GM18907 (cell line): ENCODE results near the gene CNGB1.
"Not testable (repeated sequence)": the region's sequence is repeated elsewhere in the genome, so short reads cannot be mapped to it uniquely, and the experiment has no call there.

Experiments
- ATAC-seq: cut with Tn5 transposase; IDR thresholded peaks from one replicate; pipeline ENCODE4 v1.9.1; 2021; ENCODE audit warnings: mild to moderate bottlenecking, moderate library complexity; ENCODE audit not compliant: unreplicated experiment

CNGB1 gene

DNA sequence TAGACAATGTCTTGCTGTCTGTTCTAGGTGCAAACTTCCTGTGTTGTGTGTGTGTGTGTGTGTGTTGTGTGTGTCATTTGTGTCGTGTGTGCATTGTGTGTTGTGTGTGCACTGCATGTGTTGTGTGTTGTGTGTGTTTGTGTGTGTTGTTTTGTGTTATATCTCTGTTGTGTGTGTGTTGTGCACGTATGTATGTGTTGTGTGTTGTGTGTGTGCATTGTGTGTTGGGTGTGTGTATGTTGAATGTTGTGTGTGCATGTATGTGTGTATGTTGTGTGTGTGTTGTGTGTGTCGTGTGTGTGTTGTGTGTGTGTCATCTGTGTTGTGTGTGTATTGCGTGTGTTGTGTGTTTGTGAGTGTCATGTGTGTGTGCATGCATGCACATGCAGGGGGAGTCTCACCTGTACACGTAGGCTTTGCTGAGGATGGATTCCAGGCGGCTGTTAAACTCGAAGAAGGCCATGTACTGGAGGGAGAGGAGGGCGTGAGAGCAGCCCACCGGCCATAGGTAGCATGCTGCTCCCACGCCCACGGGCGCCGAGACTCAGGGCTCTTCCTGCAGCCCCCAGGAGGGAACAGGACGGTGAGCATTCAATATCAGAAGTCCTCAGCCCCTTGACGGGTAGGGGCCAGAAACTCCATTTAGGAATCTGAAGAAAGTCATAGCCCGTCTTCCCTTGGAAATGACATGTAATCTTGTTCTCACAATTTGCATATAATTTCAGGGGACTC, 58.2 kb downstream of the CNGB1 start:
- ATAC-seq: no peak

- ATAC-seq: no peak
These were observed 59.2 kb downstream of the CNGB1 start for GRCh38 chr16:57911743-57912142.

DNA sequence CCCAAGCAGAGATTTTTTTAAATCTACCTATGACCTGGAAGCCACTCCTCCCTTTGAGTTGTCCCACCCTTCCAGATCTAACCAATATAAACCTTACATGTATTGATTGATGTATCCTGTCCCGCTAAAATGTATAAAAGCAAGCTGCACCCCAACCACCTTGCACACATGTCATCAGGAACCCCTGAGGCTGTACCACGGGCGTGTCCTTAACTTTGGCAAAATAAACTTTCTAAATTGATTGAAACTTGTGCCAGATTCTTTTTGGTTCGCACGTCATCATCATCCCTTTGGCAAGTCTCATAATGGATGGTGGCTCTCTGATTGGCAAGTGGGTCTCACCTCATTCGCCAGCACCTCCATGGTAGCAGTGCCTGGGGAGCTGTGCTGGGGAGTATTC, 60.2 kb downstream of the CNGB1 start:
- no peak for ATAC-seq

- ATAC-seq: no peak
These were observed 62.4 kb downstream of the CNGB1 start for GRCh38 chr16:57908409-57908987.

DNA sequence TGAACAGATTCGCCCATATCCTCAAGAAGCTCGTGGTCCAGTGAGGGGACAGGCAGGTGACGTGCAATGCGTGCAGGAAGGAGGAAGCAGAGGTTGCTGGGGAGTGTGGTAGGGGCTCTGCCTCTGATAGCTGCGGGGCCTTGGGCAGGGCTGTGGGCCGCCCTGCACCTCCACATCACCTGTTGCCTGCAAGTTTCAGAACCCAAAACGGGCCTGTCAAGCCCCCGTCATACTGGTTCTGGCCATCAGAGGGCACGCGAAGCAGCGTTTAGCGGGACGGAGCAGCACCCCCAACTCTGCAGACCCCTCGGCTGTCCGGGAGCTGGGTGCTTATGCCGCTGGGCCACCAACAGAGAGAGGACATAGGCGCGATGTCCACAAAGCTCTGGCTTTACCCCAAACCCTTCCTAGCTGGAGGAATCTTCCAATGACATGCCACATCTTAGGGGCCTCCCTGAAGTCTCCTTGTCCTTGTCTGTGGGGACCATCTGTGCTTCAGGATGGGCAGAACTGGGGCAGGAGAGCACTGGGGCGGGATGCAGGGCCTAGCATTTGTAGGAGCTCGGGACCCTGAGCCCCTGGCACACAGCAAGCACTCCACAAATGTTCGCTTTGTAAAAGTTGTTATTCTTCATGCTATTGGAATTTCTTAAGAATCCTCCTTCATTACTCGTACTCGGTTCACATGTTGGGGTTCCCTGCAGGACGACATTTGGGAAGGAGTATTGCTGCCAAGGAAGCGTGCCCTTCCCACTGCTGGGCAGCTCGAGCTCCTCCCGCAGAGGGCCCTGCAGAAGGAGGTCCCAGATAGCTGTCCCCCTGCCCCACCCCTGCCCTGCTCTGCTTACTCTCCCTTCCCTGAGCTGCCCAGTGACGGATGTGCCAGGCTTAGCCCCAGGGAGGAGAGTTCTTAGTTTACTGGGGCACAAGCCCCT, 64.3 kb downstream of the CNGB1 start:
- ATAC-seq: no peak

GRCh38 chr16:57904101-57904500, 66.8 kb downstream of the CNGB1 start:
- no peak for ATAC-seq

GRCh38 chr16:57903656-57904055, 67.3 kb downstream of the CNGB1 start:
- ATAC-seq: no peak

DNA sequence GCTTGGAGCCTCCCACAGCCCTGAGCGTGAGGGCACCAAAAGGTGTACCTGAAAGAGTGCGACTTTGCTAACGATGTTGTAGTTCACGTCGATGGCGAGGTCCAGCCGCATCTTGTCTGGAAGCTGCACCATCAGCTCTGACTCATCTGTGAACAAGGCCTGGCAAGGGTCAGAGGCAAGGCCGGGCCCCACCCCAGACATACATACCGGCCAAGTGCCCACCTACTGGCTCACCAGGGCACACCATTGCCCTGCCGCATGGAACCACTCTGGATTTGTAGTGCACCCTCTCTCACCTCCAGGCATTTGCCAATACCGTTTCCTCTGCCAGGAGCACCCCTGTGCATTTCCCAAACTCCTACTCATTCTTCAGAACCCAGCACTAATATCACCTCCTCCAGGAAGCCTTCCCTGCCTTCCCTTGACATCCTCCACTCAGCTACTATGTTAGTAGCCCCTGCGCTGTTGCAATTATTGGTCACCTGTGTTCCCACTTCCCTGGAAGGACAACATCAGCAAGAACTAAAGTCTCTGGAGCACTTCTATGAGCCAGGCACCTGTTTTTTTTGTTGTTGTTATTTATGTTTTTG, 69.4 kb downstream of the CNGB1 start:
- ATAC-seq: no peak

DNA sequence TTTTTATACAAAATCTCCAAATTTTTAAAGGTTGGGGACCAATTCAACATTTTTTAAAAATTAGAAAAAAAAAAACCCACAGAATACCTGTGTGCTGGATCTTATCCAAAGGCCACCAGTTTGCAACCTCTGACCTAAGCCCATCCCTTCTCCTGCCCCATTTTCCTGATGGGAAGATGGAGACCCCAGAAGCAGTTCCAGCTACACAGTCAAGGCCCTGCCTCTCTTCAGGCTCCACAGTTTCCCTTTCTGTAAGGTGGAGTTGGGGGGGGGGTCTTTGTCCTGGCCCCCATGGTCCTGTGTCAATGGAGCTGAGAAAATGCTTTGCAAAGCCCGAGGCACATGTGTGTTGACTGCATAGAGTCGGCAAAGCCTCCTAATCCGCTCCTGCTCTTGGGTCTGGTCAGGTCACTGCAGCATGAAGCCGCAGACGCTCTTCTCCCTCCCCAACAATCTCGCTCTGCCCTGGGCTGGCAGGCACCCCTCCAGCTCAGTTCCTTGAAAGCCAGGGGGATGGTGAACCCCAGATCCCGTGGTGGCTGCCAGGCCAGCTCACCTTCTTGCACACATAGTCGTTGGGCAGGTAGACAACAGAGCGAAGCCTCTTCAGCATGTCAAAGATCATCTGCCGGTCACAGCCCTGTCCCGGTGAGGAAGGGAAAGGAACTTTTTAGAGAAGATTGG, 70.0 kb downstream of the CNGB1 start:
- no peak for ATAC-seq

- peak; percentile 59 for ATAC-seq
These were observed 70.9 kb downstream of the CNGB1 start for GRCh38 chr16:57899771-57900661.

DNA sequence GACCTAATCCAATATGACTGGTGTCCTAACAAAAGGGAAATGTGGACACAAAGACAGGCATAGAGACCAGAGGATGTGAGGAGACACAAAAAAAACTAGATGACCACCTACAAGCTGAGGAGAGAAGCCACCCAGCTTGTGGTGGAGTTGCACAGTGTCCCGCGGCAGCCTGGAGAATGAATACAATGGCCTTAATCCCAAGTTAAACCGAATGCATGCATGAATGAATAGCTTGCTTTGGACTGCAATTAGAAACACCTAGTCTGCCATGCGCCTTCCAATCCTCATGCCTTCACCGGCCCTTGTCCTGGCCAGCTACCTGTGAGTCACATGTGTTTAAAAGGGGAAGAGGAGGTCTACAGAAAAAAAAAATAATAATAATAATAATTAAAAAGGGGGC, 72.0 kb downstream of the CNGB1 start:
- ATAC-seq: no peak

- ATAC-seq: no peak
These were observed 72.9 kb downstream of the CNGB1 start for GRCh38 chr16:57897996-57898395.

DNA sequence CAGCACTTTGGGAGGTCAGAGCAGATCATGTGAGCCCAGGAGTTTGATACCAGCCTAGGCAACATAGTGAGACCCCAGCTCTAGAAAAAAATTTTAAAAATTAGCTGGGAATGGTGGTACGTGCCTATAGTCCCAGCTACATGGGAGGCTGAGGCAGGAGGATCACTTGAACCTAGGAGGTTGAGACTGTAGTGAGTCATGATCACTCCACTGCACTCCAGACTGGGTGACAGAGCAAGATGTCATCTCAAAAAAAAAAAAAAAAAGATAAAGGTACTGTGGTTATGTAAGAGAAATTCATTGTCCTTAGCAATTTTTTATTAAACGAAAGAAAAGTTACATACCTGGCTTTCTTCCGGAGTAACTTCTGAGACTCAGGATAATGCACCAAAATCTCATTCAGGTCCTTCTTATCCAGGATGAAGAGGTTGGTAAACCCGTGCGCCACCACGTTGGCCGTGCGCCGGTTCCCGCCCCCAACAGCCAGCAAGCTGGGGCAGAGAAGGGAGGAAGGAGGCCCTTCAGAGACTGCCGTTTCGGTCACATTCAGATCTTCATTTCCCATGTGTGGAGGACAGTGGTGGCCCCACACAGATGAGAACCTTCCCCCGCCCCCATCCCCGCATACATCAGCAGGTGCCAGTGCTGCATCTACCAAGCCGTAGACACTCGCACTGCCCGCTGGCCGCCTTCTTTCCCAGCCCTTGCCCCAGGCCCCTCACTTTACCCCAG, 73.7 kb downstream of the CNGB1 start:
- no peak for ATAC-seq

- ATAC-seq: not testable (repeated sequence)
These were observed 75.8 kb downstream of the CNGB1 start for GRCh38 chr16:57895081-57895547.

DNA sequence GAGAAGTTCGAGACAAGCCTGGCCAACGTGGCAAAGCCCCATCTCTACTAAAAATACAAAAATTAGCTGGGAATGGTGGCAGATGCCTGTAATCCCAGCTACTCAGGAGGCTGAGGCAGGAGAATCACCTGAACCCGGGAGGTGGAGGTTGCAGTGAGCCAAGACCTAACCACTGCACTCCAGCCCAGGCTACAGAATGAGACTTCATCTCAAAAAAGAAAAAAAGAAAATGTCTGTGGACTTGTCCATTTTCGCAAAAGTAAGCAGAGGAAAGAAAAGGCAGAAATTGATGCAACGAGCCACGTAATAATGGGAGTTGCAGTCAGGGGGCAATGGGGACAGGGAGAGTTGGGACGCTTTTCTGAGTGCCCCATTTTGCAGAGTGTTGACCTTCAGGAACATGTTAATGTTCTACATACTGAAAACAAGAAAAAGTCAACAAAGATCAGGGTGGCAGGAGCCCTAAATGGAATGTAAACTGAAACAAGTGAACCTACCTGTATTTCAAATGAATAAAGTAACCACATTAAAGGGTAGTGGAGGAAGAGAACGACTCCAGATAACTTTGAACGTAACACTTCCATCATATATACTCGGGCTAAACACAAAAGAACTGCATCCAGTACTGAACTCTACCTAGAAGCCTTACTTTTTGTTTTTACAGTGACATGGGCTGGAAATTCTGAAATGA, 76.4 kb downstream of the CNGB1 start:
- ATAC-seq: no peak

DNA sequence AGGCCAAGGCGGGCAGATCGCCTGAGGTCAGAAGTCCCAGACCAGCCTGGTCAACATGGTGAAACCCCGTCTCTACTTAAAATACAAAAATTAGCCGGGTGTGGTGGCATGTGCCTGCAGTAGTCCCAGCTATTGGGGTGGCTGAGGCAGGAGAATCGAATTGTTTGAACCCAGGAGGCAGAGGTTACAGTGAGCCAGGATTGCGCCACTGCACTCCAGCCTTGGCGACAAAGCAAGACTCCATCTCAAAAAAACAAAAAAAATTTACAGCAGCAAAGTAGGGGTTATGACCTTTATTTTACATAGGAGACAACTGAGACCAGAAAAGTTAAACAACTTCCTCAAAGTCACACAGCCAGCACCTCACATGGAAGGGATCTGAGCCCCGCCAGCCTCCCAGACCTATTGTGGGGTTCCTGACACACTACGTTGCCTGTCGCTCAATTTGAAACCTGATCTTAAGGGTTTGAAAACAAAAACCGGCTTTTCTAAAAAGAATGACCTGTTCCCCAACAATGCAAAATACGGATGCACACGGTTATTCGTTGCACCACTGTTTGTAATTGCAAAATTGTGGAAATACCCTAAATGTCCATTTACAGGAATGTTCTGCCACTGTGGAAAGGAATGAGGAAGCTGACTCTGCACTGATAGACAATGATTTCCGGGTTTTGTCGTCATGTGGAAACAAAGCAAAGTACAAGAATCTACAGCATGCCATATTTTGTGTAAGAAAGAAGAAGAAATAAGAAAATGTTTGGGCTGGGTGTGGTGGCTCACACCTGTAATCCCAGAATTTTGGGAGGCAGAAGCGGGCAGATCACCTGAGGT, 77.2 kb downstream of the CNGB1 start:
- ATAC-seq: no peak

- no peak for ATAC-seq
These were observed 77.7 kb downstream of the CNGB1 start for GRCh38 chr16:57893217-57893558.
